ENCODE measurements around the gene TUT1.

GRCh38 chr11:62532096-62532495 is 59.2 kb downstream of the TUT1 start:
- no peak for TF ChIP-seq CTCF (IDR thresholded peaks at IDR 0.05; ENCODE audit: low read depth, low read length, missing input control)
- TF ChIP-seq MAX (IDR thresholded peaks at IDR 0.05), result no peak
- TF ChIP-seq ZBTB33 (IDR thresholded peaks at IDR 0.05), result no peak
- TF ChIP-seq SP1 (IDR thresholded peaks at IDR 0.05), result no peak
- no peak for TF ChIP-seq TAF1 (conservative IDR thresholded peaks at IDR 0.05)

All from liver (tissue), 3 donors.